ENCODE data around the gene NXNL1.
A peak's percentile ranks its signal among the peaks of the same experiment; 100 is the strongest.
"Not testable (repeated sequence)": the region's sequence is repeated elsewhere in the genome, so short reads cannot be mapped to it uniquely, and the experiment has no call there.

NXNL1 gene, protein sequence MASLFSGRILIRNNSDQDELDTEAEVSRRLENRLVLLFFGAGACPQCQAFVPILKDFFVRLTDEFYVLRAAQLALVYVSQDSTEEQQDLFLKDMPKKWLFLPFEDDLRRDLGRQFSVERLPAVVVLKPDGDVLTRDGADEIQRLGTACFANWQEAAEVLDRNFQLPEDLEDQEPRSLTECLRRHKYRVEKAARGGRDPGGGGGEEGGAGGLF

DNA sequence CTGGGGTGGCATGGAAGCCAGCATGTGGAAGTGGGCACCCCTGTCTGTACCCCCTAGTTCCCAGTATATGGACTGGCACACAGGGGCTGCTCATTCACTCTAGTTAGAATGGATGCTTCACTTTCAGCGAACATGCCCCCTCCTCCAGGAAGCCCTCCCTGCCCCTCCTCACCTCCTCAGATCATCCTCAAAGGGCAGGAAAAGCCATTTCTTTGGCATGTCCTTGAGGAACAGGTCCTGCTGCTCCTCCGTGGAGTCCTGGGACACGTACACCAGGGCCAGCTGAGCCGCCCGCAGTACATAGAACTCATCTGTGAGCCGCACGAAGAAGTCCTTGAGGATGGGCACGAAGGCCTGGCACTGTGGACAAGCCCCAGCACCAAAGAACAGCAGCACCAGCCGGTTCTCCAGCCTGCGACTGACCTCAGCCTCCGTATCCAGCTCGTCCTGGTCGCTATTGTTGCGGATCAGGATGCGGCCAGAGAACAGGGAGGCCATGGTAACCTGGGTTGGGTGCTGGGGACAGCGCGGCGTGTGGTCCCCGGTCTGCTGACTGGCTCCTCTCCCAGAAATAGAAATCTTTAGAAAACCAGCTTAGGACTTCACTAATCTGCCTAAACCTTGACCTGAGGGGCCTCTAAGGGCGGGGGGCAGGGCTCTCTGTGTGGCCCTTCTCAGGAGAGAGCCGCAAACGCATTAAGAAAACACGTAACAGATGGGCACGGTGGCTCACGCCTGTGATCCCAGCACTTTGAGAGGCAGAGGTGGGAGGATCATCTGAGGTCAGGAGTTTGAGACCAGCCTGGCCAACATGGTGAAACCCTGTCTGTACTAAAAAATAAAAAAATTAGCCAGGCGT is at the start of gene NXNL1:
Gene NXNL1 (minus strand): TSS at position 555 of the 859 bp plus-strand sequence. CDS start 57 bp downstream, at position 498.
- no peak for DNase-seq (ENCODE audit: low spot score)

DNA sequence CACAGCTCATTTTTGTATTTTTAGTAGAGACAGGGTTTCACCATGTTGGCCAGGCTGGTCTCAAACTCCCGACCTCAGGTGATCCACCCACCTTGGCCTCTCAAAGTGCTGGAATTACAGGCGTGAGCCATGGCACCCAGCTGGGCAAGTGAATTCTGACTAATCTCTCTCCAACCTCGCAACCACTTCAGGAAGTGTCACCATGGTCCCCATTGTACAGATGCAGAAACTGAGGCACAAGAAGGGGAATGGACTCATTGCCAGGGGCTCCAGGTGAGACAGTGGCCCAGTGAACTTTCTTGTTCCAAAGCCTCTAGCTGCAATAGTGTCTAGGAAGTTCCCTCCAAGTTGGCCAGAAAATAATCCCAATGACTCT is 47.8 kb upstream of the NXNL1 start:
- not testable (repeated sequence) for DNase-seq (ENCODE audit: low spot score)

DNA sequence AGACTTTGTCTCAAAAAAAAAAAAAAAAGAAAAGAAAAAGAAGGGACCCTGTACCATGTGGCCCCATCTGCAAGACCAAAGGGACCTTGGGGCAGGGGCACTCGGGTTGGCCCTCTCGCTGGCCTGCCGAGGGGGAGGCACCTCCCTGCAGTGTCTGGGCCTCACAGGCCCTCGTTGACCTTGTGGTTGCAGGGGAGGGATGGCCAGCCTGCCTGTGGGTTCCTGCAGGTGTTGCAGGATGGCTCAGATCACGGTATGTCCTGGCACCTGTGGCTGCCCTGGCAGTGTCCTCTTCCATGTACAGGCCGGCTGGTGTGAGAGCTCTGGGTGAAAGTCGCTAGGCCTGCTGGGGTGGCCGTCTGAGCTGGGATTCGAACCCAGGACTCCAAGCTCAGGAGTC is 46.0 kb upstream of the NXNL1 start:
- DNase-seq (ENCODE audit: low spot score) = no peak

DNA sequence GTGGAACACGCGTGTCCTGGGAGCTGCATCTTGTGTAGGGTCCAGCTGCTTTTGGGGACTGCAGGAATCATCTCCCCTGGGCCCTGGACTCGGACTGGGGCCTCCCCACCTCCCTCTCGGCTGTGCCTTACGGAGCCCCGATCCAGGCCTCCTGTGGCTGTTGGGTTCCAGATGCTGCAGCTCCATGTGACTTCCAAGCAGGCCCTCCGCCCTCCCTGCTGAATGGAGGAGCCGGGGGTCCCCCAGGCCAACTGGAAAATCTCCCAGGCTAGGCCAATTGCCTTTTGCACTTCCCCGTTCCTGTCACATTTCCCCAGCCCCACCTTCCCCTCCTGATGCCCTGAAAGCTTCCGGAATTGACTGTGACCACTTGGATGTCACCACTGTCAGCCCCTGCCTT is 44.5 kb upstream of the NXNL1 start:
- DNase-seq (ENCODE audit: low spot score) = peak; percentile 6

DNA sequence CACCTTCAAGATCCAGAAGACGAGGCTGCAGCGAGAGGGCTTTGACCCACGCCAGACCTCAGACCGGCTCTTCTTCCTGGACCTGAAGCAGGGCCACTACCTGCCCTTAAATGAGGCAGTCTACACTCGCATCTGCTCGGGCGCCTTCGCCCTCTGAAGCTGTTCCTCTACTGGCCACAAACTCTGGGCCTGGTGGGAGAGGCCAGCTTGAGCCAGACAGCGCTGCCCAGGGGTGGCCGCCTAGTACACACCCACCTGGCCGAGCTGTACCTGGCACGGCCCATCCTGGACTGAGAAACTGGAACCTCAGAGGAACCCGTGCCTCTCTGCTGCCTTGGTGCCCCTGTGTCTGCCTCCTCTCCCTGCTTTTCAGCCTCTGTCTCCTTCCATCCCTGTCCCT is 43.7 kb upstream of the NXNL1 start:
- DNase-seq (ENCODE audit: low spot score) = peak; percentile 14

DNA sequence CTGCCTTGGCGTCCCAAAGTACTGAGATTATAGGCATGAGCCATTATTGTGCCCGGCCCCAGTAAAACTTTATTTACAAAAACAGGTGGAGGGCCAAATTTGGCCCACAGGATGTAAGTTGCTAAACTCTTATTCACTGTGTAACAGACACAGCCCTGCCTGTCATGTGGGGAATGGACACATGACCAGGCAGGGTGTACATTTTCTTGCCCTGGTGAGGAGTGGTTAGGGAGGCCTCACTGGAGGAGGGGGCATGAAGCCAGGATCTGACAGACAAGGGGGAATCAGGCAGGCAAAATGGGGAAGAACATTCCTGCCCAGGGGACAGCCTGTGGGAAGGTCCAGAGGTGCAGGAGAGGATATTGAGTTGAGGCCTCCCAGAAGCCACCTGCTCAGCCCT is 43.3 kb upstream of the NXNL1 start:
- peak; percentile 10 for DNase-seq (ENCODE audit: low spot score)

DNA sequence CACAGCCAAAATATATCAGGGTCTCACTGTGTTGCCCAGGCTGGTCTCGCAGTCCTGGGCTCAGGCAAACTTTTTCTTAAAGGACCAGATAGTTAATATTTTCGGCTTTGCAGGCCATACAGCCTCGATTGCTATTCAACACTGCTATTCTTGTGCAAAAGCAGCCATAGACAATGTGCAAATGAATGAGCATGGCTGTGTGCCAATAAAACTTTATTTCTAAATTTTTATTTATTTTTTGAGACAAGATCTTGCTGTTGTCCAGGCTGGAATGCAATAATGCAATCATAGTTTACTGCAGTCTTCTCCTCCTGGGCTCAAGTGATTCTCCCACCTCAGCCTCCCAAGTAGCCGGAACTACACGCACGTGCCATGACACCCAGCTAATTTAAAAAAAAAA is 42.5 kb upstream of the NXNL1 start:
- DNase-seq (ENCODE audit: low spot score) = no peak

DNA sequence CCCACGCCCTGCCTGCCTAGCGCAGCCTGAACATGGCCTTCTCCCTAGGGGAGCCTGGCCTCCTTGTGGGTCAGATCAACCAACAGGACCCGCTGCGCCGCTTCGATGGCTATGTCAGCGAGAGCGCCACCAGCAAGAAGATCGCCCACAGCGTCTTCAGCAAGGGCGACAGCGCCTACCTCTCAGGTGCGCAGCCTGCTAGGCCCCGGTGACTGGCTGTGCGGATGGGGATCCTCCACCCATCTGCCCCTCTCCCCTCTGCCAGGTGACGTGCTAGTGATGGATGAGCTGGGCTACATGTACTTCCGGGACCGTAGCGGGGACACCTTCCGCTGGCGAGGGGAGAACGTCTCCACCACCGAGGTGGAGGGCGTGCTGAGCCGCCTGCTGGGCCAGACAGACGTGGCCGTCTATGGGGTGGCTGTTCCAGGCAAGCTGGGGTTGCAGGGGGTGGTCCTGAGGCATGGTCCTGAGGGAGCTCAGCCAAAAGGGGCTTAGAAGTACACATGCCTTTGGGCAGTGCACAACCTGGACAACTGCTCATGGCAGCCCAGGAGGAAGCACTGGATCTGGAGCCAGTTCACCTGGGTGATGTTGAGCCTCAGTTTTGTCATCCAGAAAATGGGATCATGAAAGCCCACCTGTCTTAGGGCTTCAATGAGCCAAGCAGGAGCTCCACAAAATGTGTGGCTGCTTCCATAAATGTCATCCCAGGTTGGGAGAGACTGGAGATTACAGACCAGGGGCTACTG is 39.9 kb upstream of the NXNL1 start:
- DNase-seq (ENCODE audit: low spot score) = peak; percentile 29

DNA sequence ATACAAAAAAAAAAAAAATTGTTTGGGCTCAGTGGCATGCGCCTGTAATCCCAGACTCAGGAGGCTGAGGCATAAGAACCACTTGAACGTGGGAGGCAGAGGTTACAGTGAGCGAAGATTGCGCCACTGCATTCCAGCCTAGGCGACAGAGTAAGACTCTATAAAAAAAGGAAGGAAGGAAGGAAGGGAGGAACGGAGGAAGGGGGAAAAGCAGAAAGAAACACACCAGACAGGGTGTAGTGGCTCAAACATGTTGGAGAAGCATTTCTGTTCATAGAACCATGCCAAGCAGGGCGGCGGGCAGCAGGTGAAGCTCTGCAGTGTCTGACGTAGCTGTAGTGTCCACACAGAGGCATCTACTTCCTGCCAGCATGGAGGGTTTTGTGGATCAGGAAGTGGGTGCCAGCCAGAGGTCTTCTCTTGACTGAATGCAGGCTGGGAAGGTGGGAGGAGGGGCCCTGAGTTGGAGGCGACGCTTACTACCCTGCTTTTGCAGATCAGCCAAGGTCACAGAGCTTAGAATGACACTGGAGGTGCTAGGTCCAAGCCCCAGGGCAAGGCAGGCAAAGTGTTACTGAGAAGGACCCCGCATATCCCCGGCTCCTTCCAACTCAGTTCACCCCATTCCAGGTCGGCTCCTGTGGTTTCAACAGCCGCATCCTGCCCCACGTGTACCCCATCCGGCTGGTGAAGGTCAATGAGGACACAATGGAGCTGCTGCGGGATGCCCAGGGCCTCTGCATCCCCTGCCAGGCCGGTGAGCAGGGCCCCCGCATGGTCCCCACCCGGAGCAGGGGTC is 39.1 kb upstream of the NXNL1 start:
- peak; percentile 27 for DNase-seq (ENCODE audit: low spot score)

DNA sequence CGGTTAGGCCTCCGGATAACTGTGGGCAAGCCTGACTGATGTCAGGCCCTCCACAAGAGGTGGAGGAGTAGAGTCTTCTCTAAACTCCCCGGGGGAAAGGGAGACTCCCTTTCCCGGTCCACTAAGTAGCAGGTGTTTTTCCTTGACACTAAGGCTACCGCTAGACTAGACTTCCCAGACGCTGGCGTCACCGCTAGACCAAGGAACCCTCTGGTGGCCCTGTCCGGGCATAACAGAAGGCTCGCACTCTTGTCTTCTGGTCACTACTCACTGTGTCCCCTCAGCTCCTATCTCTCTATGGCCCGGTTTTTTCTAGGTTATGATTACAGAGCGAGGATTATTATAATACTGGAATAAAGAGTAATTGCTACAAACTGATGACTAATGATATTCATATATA is 38.3 kb upstream of the NXNL1 start:
- peak; percentile 24 for DNase-seq (ENCODE audit: low spot score)

DNA sequence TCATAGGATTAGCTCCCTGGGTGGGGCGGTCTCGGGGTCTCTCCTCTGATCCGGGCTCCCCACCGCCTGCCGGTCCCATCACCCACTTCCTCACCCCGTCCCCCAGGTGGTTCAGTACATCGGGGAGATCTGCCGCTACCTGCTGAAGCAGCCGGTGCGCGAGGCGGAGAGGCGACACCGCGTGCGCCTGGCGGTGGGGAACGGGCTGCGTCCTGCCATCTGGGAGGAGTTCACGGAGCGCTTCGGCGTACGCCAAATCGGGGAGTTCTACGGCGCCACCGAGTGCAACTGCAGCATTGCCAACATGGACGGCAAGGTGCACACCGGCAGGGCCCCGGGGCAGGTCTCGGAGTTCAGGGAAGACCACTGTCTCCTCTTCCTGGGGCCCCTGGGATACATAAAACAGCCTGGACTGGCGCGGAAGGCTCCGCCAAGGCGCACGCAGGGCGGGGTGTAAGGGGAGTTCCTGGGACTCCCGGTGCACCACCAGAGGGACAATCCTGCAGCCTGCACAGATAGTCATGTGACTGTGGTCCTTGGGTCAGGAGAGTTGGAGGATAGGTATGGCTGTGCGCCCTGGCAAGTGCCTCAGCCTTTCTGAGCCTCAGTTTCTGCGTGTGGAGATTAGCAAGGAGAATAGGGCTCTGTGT is 36.5 kb upstream of the NXNL1 start:
- peak; percentile 20 for DNase-seq (ENCODE audit: low spot score)

DNA sequence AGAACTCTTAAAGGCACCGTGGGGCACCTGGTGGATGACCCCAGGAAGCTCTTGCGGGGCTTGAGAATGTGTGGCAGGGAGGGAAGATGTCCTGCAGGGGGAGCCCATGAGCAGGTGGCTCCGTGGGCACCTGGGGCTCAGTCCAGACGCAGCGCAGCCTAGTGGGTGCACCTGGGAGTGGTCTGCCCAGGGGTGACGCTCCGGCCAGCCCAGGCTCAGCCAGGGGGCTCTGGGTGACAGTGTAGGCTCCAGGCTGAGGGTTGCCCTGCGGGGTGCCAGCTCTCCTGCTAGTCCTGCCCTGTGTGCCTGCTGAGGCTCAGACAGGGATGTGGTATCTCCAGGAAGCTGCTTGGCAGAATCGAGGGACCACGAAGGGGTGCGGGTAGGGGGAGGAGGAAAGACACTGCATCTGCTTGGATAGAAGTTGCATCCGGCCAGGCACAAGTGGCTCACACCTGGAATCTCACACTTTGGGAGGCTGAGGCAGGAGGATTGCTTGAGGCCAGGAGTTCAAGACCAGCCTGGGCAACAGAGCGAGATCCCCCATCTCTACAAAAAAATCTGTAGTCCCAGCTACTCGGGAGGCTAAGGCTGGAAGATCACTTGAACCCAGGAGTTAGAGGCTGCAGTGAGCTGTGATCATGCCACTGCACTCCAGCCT is 35.7 kb upstream of the NXNL1 start:
- peak; percentile 91 for DNase-seq (ENCODE audit: low spot score)

DNA sequence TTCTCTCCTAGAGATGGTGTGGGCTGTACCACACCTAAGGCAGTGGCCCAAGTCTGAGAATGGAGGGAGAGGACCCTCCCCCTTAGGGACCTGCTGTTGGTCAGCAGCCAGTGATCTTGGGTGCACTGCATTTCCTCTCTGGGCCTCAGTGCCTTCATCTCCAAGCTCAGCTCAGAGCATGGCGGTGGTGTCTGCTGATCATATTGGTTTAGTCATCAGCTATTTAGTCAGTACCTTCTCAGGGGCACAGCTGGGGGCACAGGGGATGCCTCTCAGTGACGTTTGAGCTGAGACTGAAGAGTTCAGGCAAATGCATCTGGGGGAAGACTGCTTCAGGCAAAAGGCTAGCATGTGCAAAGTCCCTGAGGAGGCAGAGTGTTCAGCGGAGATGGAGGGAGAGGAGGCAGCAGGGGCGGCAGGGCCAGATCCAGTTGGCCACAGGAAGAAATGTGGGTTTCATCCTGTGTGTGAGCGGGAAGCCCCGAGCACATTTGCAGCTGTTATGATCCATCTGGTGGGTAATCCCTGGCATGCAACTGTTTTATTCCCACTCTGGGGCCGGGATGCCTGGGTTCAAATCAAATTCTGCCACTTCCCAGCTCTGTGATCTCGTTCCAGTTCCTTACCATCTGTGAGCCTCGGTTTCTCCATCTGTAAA is 35.0 kb upstream of the NXNL1 start:
- peak; percentile 7 for DNase-seq (ENCODE audit: low spot score)

DNA sequence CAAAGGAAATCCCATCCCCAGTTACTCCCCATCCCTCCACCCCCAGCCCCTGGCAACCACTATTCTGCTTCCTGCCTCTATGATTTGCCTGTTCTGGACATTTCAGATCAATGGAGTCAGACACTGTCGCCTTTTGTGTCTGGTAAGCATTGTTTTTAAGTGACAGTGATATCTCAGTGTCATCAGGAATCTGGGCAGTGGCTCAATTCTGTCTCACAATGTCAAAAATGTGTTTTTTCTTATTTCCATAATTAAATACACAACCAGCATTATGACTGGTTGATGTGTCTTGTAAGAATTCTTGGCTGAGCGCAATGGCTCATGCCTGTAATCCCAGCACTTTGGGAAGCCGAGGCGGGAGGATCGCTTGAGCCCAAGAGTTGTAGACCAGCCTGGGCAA is 30.6 kb upstream of the NXNL1 start:
- DNase-seq (ENCODE audit: low spot score) = no peak

DNA sequence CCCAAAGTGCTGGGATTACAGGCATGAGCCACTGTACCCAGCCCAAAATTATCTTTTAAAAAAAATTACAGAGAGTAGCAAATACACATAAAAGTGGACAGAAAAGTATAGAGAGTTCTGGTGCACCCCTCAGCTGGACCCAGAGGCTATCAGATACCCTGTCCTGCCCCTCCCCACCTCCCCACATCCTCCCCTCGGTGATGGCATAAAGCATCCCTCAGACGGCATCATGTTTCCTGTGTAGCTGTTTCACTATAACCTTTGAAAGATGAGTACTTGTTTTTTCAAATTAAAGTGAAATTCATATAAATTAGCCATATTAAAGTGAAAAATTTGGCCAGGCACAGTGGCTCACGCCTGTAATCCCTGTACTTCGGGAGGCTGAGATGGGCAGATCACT is 29.7 kb upstream of the NXNL1 start:
- DNase-seq (ENCODE audit: low spot score) = no peak

DNA sequence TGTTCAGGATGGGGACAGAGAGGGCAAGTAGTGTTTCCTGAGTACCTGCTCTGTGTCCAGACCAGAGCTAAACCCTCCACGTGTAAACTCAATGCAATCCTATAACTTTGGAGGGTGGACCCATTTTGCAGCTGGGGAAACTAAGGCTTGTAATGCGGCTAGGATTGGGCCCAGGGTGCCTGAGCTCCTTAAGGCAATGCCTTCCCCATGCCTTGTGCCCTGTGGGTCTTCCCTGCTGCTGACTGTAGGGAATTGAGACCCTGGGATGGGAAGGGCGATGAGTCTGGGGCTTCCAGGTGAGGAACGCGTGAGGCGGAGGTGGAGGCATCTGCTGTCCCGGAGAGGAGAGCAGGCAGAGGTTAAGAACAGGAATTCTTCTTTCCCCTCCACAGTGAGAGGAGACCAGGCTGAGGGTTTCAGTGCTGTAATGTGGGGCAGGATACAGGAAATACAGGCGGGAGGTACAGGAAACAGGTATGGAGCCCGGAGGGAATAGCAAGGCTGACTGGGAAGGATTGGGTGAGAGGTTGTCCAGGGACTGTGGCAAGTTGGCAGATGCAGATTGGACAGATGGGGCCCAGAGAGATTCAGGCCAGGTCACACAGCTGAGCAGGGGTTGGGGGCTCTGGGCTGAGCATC is 28.8 kb upstream of the NXNL1 start:
- DNase-seq (ENCODE audit: low spot score) = no peak

DNA sequence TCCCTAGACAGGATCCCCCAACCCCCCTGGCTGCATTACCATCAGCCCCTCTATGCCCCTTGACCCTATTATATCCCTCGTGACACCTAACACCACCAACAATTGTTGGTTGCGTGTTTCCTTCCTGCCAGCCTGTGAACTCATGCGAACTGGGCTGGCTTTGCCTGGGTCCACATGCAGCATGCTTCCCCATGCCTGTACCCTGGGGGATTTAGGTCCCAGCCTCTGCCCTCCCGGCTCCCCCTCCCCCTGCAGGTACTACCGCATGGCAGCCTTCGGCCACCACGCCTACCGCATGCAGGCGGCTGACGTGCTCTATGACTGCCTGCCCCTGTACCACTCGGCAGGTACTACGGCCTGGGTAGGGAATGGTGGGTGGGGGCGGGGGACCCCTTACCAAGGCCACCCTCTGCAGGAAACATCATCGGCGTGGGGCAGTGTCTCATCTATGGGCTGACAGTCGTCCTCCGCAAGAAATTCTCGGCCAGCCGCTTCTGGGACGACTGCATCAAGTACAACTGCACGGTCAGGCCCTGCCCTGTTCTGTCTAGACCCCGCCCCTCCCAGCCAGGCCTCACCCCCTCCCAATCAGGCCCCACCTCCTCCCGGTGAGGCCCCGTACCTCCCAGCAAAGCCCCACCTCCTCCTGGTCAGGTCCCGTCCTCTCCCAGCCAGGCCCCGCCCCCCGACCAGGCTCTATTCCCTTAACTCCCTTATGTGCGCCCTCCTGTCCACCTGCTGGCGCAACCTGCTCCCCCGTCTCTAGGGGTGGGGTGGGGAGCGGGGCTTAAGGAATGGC is 28.1 kb upstream of the NXNL1 start:
- DNase-seq (ENCODE audit: low spot score) = peak; percentile 79

DNA sequence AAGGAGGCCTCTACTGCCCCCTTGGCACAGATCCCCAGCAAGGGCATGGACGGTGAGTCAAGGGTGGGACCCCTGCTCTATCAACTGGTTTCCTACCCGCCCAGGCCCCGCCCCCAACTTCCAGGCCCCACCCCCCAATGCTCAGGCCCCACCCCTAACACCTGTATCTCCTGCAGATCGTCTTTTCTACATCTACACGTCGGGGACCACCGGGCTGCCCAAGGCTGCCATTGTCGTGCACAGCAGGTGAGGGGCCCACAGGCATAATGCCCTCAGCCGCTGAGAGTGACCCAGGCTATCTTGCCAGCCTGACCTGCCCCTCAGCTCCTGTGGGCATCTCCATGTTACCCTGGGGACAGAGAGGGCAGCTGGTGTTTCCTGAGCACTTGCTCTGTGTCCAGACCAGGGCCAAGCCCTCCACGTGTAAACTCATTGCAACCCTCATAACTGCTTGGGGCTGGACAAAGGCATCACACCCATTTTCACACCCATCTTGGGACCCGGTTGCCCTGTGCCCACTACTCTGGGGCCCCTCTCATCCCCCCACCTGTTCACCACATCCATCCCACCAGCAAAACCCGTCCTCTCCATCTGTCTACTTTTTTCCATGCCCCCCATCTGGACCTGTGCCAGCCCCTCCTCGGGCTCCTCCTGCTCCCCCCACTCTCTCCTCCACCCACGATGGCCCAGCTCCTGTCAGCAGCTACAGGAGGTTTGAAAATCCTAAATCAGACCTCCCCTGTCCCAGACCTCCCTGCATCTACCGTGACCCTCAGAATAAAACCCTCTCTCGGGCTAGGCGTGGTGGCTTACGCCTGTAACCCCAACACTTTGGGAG is 26.8 kb upstream of the NXNL1 start:
- peak; percentile 30 for DNase-seq (ENCODE audit: low spot score)

All from D341Med (cell line).